Astrocyte of the spinal cord (primary cell): ENCODE results near the gene ZCCHC24.
A peak's percentile ranks its signal among the peaks of the same experiment; 100 is the strongest.

Source experiments
- DNase-seq: peaks from one replicate; pipeline ENCODE4 v3.0.0; 2011; ENCODE audit warnings: low read depth, low spot score
- H3K4me3 ChIP-seq: 2 replicates; pipeline ENCODE4 v1.5.1; 2011; ENCODE audit warnings: low read depth, mild to moderate bottlenecking, low read length, moderate library complexity
- in situ Hi-C: cut with HindIII; loops from 2 replicates; pipeline ENCODE4 v1.10.0; 2017; ENCODE audit warnings: low sequenced_read_pairs
- TF ChIP-seq, protein P1 (sequence below): IDR thresholded peaks from 2 replicates; pipeline ENCODE4 v1.5.1; 2012; ENCODE audit warnings: low read depth, mild to moderate bottlenecking, low read length, inconsistent platforms

Gene ZCCHC24

DNA sequence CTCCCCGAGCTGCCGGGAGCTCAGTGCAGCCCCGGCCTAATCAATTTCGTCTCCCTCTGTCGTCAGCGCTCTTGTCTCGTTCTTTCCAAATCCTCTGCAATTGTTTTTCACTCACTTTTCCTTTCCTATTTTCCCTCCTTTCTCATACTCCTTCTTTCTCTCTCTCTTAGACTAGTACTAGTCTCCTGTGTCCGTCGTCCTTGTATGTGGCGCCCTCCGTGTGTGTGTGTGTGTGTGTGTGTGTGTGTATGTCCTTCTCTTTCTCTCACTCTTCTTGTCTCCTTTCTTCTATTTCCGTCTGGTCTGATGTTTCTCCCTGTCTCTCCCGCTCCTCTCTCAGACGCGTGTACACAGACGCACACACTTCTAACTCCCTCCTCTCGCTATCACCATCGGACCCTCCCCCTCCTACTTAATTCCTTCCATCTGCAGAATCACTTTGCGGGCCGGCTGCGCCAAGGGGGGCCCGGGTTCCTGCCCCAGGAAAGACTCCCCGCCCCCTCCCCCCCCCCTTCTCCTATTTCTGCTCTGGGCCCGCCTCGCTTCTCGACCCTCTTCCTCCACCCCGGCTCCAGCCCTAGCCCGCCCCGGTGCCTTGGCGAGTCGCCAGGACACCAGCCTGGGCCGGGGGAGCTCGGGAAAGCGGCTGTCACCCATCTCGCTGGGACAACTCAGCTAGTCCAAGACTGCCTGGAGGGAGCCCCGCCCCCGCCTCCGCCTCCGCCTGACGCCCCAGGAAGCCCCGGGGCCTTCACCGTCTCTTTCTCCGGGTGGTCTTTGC lies 743 bp upstream of the ZCCHC24 start:
- TF ChIP-seq, protein P1, sequence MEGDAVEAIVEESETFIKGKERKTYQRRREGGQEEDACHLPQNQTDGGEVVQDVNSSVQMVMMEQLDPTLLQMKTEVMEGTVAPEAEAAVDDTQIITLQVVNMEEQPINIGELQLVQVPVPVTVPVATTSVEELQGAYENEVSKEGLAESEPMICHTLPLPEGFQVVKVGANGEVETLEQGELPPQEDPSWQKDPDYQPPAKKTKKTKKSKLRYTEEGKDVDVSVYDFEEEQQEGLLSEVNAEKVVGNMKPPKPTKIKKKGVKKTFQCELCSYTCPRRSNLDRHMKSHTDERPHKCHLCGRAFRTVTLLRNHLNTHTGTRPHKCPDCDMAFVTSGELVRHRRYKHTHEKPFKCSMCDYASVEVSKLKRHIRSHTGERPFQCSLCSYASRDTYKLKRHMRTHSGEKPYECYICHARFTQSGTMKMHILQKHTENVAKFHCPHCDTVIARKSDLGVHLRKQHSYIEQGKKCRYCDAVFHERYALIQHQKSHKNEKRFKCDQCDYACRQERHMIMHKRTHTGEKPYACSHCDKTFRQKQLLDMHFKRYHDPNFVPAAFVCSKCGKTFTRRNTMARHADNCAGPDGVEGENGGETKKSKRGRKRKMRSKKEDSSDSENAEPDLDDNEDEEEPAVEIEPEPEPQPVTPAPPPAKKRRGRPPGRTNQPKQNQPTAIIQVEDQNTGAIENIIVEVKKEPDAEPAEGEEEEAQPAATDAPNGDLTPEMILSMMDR = no peak
- peak overlapping the region; percentile 45 for H3K4me3 ChIP-seq
- in situ Hi-C loops = no loop called here
- DNase-seq = no peak

- TF ChIP-seq, protein P1 = no peak
- H3K4me3 ChIP-seq = peak overlapping the region; percentile 74
- DNase-seq = peak; percentile 78
- in situ Hi-C loops = no loop called here
Measured at GRCh38 chr10:79444199-79445119, 965 bp downstream of the ZCCHC24 start.

DNA sequence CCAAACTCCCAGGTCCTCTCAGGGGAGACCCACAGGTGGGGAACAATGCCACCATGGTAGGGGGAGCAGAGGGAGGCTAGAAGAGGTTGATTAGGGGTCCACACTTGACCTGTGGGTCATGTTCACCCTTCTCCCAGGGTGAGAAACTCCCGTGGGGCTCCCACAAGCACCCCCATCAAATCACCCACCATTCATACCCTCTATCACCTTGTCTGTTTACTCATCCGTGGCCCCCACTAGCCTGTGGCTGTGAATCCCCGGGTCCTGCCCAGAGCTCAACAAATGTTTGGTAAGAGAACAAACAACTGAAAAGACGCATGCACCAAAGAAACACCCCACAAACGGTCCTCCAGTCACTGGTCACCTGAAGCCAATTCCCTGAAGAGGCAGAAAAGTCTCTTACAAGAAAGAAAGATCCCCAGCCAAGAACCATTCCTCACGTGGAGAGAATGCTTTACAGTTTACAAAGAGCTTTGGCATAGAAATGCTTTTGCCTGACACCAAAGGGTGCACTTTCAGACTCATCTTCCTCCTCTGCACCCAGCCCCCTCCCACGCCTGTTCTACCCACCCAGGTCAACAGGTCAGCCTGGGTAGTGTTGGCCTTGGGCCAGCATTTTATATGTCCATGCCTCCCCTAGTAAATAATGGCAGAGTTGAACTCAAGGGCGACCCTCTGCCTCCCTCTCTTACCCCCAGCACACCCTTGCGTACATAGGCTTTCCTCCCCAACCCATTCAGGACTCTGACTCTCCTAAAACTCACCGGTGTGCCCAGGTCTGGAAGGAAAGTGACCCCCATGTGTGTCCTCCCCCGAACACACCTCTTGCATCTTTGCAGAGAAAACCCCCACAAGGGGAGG lies 1.9 kb downstream of the ZCCHC24 start:
- TF ChIP-seq, protein P1 = no peak
- peak overlapping the region; percentile 74 for H3K4me3 ChIP-seq
- DNase-seq = no peak
- in situ Hi-C loops = no loop called here

GRCh38 chr10:79442171-79443040 lies 3.0 kb downstream of the ZCCHC24 start:
- no peak for DNase-seq
- TF ChIP-seq, protein P1 = no peak
- peak overlapping the region; percentile 74 for H3K4me3 ChIP-seq
- in situ Hi-C loops = no loop called here

DNA sequence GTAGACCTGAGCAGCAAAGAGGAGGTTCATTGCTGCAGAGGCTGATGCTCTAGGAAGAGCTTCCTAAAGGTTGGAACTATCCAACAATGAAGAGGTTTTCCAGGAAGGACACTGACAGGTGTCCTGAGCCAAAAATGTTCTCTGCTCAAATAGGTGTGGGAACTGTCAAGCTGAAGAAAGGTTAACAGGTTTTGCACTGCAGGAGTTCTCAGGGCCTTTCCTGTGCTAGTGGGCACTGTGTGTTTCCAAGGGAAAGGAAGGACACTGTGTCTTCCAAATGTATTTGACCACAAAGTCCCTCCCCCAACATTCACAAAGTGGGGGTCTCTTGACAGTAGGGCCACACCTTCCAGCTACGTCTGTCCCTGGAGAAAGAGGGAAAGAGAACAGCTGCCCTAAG lies 4.0 kb downstream of the ZCCHC24 start:
- in situ Hi-C loops = no loop called here
- H3K4me3 ChIP-seq = no peak overlapping the region
- TF ChIP-seq, protein P1 = no peak
- no peak for DNase-seq
